ENCODE results near the gene RNF217.

The RNF217 gene

GRCh38 chr6:124991764-124992295 is 29.6 kb downstream of the RNF217 start:
- DNase-seq: no peak

DNA sequence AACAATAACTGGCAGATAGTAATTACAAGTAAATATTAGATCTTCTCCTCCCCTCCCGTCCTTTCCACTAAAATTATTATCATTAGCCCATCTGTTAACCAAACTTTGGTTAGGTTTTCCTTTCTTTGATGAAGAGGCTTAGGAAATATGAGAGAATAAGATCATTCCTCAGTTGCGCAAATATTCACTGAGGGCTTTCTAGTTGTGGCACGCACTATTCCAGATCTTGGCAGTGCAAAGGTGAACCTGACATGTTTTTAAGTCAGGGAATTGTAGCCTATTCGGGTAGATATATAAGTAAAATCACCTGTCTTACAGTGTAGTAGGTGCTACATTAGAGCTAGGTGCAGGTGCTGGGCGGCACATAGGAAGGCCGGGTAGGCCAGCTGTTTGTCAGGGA is 31.1 kb downstream of the RNF217 start:
- DNase-seq: no peak

DNA sequence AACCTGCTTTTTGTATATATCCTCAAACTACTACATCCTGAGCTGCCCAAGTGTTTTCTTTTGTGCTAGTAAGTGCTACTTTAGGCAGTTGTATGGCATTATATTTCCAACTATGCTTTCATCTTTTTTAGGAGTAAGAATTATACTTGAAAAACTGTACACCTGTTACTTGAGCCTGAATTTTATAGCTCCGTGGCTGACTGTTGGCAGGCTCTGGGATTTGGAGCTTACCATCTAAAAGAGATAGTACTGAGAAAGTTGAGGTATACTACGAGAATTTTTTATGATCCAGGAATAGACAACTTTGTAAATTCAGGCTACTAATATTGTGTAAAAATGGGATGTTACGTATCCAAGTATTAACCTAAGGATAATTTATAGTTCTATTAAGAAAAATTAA is 32.4 kb downstream of the RNF217 start:
- no peak for DNase-seq

GRCh38 chr6:124995131-124995530 is 32.9 kb downstream of the RNF217 start:
- no peak for DNase-seq

DNA sequence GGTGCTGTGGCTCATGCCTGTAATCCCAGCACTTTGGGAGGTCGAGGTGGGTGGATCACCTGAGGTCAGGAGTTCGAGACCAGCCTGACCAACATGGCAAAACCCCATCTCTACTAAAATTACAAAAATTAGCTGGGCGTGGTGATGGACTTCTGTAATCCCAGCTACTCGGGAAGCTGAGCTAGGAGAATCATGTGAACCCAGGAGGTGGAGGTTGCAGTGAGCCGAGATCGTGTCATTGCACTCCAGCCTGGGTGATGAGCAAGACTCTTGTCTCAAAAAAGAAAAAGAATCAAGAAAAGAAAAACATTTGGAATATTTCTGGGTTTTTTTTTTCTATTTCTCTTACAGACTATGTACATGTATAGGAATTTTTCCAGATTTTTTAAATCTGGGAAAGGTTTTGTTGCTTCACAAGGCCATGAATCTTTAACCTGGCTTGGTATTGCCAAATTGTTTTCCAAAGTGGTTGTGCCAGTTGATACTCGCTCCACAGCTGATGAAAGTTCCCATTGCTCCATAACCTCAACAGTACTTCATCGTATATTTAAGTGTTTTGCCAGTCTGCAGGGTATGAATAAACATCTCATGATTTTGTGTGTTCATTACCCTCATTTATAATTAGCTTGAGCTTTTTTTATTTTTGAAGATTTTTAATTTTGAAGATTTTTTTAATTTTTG is 33.5 kb downstream of the RNF217 start:
- DNase-seq: no peak

GRCh38 chr6:124996411-124996810 is 34.2 kb downstream of the RNF217 start:
- no peak for DNase-seq

GRCh38 chr6:124997196-124997875 is 35.1 kb downstream of the RNF217 start:
- no peak for DNase-seq

DNA sequence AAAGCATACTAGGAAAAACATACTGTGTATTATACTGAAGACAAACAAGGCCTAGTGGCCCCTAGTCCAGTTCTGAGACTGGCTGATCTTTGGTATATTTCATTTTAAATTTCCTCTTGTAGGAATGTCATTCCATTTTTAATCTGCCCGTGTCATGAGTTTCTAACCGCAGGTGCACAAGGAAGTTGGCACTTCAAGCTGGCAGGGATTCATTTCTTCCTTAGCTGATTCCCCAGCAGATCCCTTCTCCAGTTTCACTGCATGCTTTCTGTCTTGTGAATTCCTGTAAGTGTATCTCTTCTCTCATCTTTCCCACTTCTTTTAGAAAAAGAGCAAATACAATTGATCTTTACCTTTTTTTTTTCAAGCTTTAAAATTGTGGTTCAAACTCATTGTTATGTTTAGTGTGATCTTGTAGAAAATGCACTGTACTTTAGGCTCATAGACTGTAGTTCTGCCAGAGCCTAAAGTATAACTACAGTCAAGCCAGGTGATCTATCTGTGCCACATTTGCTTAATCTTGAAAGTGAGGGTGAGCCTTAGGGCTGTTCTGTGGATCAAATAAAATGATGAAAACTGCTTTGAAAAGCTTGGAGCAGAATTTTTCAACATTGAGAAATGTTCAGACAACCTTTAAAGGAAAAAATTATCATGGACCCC is 37.0 kb downstream of the RNF217 start:
- no peak for DNase-seq

- no peak for DNase-seq
Measured at GRCh38 chr6:125001684-125002405, 39.6 kb downstream of the RNF217 start.

- no peak for DNase-seq
Measured at GRCh38 chr6:125002406-125002741, 40.1 kb downstream of the RNF217 start.

GRCh38 chr6:125003070-125003469 is 40.8 kb downstream of the RNF217 start:
- DNase-seq: no peak

DNA sequence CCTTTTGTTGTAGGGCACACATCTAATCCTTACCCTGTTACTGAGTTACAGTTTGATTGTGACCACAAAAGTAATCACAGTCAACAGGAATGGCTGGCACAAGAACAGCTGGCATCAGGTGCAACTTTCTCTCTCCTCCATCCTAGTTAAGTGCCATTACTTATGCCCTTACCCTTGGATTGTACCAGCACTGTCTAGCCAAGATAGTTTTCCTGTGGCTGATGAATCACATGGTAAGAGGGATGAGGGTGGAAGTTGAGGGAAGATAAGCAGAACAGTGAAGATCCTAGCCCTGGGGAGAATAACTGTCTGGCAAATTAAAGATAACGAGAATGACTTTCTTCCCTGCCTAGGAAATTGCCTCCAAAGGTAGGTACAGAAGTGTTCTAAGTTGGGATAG is 42.0 kb downstream of the RNF217 start:
- no peak for DNase-seq

DNA sequence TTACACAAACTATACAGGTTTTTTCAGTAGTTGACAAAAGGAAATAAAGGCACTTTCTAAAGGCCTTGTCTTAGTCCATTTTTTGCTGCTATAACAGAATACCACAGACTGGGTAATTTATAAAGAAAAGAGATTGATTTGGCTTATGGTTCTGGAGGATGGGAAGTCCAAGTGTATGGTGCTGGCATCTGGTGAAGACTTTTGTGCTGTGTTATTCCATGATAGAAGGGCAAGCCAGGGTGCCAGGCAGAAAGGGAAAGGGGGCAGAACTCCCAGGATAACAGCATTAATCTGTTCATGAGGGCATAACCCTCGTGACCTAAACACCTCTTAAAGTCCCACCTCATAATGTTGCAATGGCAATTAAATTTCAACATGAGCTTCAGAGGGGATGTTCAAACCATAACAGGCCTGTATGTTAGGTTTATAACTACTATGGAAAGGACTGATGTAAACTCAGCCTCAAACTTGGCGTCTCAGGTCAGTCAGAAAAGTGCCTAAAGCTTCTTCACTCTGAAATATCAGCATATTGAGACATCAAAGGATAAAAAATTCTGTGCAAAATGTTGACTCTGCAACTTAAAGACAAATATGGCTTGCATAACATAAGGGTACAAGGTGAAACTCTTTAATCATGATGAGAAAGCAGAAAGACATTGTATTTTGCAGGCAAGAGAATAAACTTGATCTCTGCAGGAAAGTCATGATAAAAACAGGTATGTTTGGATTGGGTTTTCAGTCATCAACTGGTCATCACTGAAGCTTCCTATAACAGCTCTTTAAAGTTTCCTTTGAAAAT is 42.8 kb downstream of the RNF217 start:
- DNase-seq: no peak

GRCh38 chr6:125008261-125008703 is 46.0 kb downstream of the RNF217 start:
- DNase-seq: no peak

- DNase-seq: no peak
Measured at GRCh38 chr6:125008957-125009356, 46.7 kb downstream of the RNF217 start.

- no peak for DNase-seq
Measured at GRCh38 chr6:125009578-125009977, 47.3 kb downstream of the RNF217 start.

DNA sequence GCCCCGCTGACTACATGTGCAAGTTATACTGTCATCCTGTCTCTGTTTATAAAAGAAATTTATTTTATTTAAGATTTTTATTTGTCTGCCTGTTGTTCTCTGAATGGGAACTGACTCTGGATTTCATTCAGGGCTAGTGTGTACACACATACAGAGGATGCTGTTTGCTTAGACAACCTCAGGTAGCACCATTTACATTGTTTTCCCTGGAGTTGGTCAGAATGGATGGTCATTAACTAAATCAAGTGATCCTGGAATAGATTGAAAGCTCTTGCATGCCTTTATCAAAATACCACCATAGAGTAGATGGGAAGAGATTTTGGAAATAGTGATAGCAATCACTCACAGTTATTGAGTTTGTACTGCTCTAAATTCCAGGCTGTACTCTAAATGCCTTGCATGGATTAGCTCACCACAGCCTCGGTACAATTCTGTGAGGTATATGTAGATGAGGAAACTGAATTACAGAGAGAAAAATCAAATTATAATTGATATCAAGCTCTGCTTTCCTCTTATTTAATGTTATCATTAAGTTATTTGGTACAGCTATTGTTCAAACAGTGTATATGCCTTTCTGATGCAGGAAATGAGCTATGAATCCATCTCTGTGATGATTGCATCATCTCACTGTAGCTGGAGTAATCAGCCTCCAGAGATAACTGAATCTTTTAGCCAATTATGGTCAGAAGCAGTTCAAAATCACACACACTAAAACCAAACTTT is 51.9 kb downstream of the RNF217 start:
- no peak for DNase-seq

GRCh38 chr6:125014661-125014957 is 52.4 kb downstream of the RNF217 start:
- DNase-seq: no peak

DNA sequence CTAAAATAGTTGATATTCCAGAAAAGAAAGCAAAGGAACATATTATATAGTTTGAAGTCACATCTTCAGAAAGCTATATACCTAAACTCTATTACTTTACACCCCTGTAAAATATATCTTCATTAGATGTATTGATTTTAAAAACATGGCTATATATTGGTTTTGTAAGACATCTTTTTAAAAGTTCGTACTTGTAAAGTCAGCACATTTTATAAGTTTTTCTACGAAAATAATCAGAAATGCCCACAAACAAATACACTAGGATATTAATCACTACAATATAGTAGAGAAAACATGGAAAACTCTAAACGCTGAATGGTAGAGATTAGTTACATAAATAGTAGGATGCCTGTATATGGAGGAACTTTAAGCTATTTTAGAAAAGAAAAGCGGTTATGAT is 52.9 kb downstream of the RNF217 start:
- DNase-seq: no peak

GRCh38 chr6:125018136-125018535 is 55.9 kb downstream of the RNF217 start:
- DNase-seq: no peak

GRCh38 chr6:125019281-125019680 is 57.0 kb downstream of the RNF217 start:
- DNase-seq: no peak

DNA sequence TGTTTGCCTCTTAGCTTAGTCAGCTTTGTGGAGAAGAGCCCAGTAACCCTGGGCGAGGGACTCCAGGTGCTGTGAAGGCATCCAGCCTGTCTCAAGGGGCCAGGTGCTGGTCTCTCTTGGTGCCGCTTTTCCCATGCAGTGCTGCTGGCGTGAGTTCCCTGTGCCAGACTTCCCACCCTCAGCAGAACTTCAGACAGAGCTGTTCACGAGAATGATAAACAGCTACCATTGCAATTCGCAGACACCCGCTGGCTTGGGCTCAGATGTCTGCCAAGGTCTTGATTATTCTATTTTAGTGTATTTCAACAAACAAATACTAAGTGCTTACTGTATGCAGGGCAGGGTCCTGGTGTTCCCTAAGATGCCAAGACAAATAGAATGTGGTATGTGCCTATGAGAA is 57.7 kb downstream of the RNF217 start:
- no peak for DNase-seq

Data from activated T-cell treated with anti-CD3 and anti-CD28 coated beads for 4 hours (primary cell).